Neural cell (in vitro differentiated cells): ENCODE measurements around the gene UBXN2A. TPM values are rescaled to one million over a fixed set of nuclear protein-coding genes. Genes with fewer than 3 reads are reported as not detected.

Experiments used
- H2AFZ ChIP-seq: fragments of 200-600, 300-800 bp; sonication (generic), shearing (Covaris generic); 2 replicates; pipeline ENCODE4 v1.6.0; 2014; ENCODE audit warnings: low read depth, mild to moderate bottlenecking, antibody characterized with exemption, low read length, moderate library complexity
- H3F3A ChIP-seq: fragments of 200-600 bp; shearing (Covaris generic); 2 replicates; pipeline ENCODE4 v1.6.1; 2016; ENCODE audit warnings: mild to moderate bottlenecking, moderate library complexity, mixed read lengths, antibody characterized with exemption, low read length; ENCODE audit not compliant: insufficient read depth, poor library complexity, severe bottlenecking
- H3K27ac ChIP-seq: fragments of 200-600, 300-800 bp; sonication (generic), shearing (Covaris generic); 2 replicates; pipeline ENCODE4 v1.5.1; 2014; ENCODE audit warnings: mild to moderate bottlenecking, low read length, moderate library complexity
- H3K27me3 ChIP-seq: fragments of 300-800, 200-600 bp; sonication (generic), shearing (Covaris generic); 2 replicates; pipeline ENCODE4 v1.6.0; 2014; ENCODE audit warnings: mild to moderate bottlenecking, low read depth, low read length, moderate library complexity; ENCODE audit not compliant: insufficient read depth
- H3K36me3 ChIP-seq: fragments of 300-800, 200-600 bp; sonication (generic), shearing (Covaris generic); 2 replicates; pipeline ENCODE4 v1.5.1; 2014; ENCODE audit warnings: mild to moderate bottlenecking, antibody characterized with exemption, low read length, moderate library complexity; ENCODE audit not compliant: insufficient read depth
- H3K4me2 ChIP-seq: fragments of 300-800, 200-600 bp; sonication (generic), shearing (Covaris generic); 2 replicates; pipeline ENCODE4 v1.6.0; 2014; ENCODE audit warnings: mild to moderate bottlenecking, low read length
- H3K4me3 ChIP-seq: fragments of 300-800, 200-600 bp; sonication (generic), shearing (Covaris generic); 2 replicates; pipeline ENCODE4 v1.5.1; 2014; ENCODE audit warnings: mild to moderate bottlenecking, low read length, moderate library complexity
- H3K79me2 ChIP-seq: fragments of 200-600 bp; shearing (Covaris generic); replicated peaks from 2 replicates; pipeline ENCODE4 v1.6.0; 2014; ENCODE audit warnings: mild to moderate bottlenecking, low read length, moderate library complexity; ENCODE audit not compliant: insufficient read depth
- H3K9ac ChIP-seq: fragments of 300-800, 200-600 bp; sonication (generic), shearing (Covaris generic); 2 replicates; pipeline ENCODE4 v1.6.1; 2016; ENCODE audit warnings: mild to moderate bottlenecking, low read length, mixed read lengths
- H3K9me2 ChIP-seq: fragments of 200-600 bp; shearing (Covaris generic); 2 replicates; pipeline ENCODE4 v1.6.1; 2016; ENCODE audit warnings: mild to moderate bottlenecking, low read length, mixed read lengths; ENCODE audit not compliant: insufficient read depth
- H3K9me3 ChIP-seq: fragments of 200-600, 300-800 bp; sonication (generic), shearing (Covaris generic); 2 replicates; pipeline ENCODE4 v1.6.1; 2016; ENCODE audit warnings: mild to moderate bottlenecking, mixed run types, low read length, moderate library complexity, mixed read lengths
- H4K20me1 ChIP-seq: fragments of 200-600 bp; shearing (Covaris generic); 2 replicates; pipeline ENCODE4 v1.6.1; 2016; ENCODE audit warnings: mild to moderate bottlenecking, mixed run types; ENCODE audit not compliant: insufficient read depth
- EP300 ChIP-seq: fragments of 450-650 bp; conservative IDR thresholded peaks from 2 replicates; pipeline ENCODE4 v1.6.1; 2014; ENCODE audit warnings: antibody characterized with exemption, mild to moderate bottlenecking, moderate library complexity; ENCODE audit not compliant: poor library complexity, severe bottlenecking
- EZH2 ChIP-seq: fragments of 200-600, 300-800 bp; shearing (Covaris generic), sonication (generic); IDR thresholded peaks from 2 replicates; pipeline ENCODE4 v1.6.1; 2014; ENCODE audit warnings: antibody characterized with exemption, low read length, borderline replicate concordance, mild to moderate bottlenecking; ENCODE audit not compliant: insufficient read depth, poor library complexity, severe bottlenecking
- MXI1 ChIP-seq: fragments of 450-650 bp; conservative IDR thresholded peaks from 2 replicates; pipeline ENCODE4 v1.6.1; 2014; ENCODE audit warnings: antibody characterized with exemption, mild to moderate bottlenecking; ENCODE audit not compliant: poor library complexity, severe bottlenecking
- POLR2AphosphoS5 ChIP-seq: IDR thresholded peaks from 2 replicates; pipeline ENCODE4 v1.6.1; 2012
- RAD21 ChIP-seq: fragments of 450-650 bp; conservative IDR thresholded peaks from 2 replicates; pipeline ENCODE4 v1.6.1; 2014; ENCODE audit warnings: antibody characterized with exemption, mild to moderate bottlenecking, moderate library complexity
- SMC3 ChIP-seq: fragments of 450-650 bp; conservative IDR thresholded peaks from 2 replicates; pipeline ENCODE4 v1.6.1; 2014; ENCODE audit warnings: antibody characterized with exemption, mild to moderate bottlenecking, moderate library complexity; ENCODE audit not compliant: poor library complexity
- TAF1 ChIP-seq: IDR thresholded peaks from 2 replicates; pipeline ENCODE4 v1.6.1; 2012; ENCODE audit warnings: low read depth
- polyA plus RNA-seq: library from polyadenylated mRNA; depleted of rRNA; stranded (reverse); fragments of >200 nt; gene quantifications from 2 replicates; pipeline ENCODE4 v1.2.3, GENCODE V29; 2014
- TF ChIP-seq, protein P1 (sequence below): fragments of 450-650 bp; IDR thresholded peaks from 2 replicates; pipeline ENCODE4 v1.5.1; 2014; ENCODE audit warnings: antibody characterized with exemption, mild to moderate bottlenecking, moderate library complexity; ENCODE audit not compliant: poor library complexity, severe bottlenecking
- TF ChIP-seq, protein P2 (sequence below): IDR thresholded peaks from 2 replicates; pipeline ENCODE4 v1.6.1; 2012; ENCODE audit warnings: borderline replicate concordance

The UBXN2A gene
- polyA plus RNA-seq, 1 donor from 2014 or later, result 11.0 TPM

DNA sequence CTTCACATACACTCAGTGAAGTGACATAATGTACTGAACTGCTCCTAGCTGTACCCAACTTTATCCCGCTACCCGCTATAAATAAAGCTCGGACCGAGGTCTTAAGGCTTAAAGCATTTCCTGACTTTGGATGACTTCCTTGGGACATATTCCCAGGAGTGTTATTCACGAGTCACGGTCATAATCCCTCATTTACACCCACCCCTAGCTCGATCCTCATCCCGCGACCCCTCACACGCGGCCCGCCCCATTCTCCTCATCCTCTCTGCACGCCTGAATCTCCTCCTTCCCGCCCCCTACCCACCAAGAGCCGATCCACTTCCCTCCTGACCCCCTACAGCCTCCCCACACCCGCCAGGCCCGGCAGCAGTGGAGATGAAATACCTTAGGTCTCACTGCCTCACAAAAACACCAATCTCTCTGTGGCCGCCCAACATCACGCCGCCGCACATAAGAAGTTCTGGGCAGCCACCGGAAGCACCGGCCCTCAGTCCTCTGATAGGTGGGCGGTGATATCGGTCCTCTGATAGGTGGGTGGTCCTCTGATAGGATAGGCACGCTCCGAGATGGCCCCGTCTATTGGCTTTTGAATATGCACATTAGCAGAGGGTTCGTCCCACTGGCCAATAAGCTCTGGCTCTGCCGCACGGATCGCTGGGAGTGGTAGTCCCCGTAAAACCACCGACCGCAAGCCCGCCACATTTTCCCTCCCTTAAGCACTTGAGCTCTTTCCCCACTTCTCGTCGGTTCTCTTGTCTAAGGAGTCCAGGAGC, 106.9 kb downstream of the UBXN2A start, which contains the start of gene WDCP:
Gene WDCP, minus strand, starts transcription at position 462 of the 773 bp plus-strand sequence. CDS start 7,897 bp downstream, outside the sequence.
- Histone ChIP-seq H3K4me2 (peak within 1 kb of the TSS; percentile 72), H3K79me2 (peaks cover 12% of the 10 kb centered on the region), H3K4me3 (peak within 1 kb of the TSS; percentile 75), H3K27ac (peak within 1 kb of the TSS; percentile 47), H3F3A (no peaks in the 10 kb centered on the region), H2AFZ (peak within 1 kb of the TSS; percentile 86), H3K9me2 (no peaks in the 10 kb centered on the region), H3K9ac (peak within 1 kb of the TSS; percentile 69), H4K20me1 (no peaks in the 10 kb centered on the region), H3K36me3 (no peaks in the 10 kb centered on the region), H3K9me3 (no peaks in the 10 kb centered on the region), H3K27me3 (no peaks in the 10 kb centered on the region)
- TF ChIP-seq SMC3 (no peak), TAF1 (no peak), RAD21 (peak; percentile 29), POLR2AphosphoS5 (peak; percentile 69), MXI1 (peak; percentile 96)
- TF ChIP-seq, protein P1, sequence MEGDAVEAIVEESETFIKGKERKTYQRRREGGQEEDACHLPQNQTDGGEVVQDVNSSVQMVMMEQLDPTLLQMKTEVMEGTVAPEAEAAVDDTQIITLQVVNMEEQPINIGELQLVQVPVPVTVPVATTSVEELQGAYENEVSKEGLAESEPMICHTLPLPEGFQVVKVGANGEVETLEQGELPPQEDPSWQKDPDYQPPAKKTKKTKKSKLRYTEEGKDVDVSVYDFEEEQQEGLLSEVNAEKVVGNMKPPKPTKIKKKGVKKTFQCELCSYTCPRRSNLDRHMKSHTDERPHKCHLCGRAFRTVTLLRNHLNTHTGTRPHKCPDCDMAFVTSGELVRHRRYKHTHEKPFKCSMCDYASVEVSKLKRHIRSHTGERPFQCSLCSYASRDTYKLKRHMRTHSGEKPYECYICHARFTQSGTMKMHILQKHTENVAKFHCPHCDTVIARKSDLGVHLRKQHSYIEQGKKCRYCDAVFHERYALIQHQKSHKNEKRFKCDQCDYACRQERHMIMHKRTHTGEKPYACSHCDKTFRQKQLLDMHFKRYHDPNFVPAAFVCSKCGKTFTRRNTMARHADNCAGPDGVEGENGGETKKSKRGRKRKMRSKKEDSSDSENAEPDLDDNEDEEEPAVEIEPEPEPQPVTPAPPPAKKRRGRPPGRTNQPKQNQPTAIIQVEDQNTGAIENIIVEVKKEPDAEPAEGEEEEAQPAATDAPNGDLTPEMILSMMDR, result peak; percentile 31
- TF ChIP-seq, protein P2, sequence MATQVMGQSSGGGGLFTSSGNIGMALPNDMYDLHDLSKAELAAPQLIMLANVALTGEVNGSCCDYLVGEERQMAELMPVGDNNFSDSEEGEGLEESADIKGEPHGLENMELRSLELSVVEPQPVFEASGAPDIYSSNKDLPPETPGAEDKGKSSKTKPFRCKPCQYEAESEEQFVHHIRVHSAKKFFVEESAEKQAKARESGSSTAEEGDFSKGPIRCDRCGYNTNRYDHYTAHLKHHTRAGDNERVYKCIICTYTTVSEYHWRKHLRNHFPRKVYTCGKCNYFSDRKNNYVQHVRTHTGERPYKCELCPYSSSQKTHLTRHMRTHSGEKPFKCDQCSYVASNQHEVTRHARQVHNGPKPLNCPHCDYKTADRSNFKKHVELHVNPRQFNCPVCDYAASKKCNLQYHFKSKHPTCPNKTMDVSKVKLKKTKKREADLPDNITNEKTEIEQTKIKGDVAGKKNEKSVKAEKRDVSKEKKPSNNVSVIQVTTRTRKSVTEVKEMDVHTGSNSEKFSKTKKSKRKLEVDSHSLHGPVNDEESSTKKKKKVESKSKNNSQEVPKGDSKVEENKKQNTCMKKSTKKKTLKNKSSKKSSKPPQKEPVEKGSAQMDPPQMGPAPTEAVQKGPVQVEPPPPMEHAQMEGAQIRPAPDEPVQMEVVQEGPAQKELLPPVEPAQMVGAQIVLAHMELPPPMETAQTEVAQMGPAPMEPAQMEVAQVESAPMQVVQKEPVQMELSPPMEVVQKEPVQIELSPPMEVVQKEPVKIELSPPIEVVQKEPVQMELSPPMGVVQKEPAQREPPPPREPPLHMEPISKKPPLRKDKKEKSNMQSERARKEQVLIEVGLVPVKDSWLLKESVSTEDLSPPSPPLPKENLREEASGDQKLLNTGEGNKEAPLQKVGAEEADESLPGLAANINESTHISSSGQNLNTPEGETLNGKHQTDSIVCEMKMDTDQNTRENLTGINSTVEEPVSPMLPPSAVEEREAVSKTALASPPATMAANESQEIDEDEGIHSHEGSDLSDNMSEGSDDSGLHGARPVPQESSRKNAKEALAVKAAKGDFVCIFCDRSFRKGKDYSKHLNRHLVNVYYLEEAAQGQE, result no peak

DNA sequence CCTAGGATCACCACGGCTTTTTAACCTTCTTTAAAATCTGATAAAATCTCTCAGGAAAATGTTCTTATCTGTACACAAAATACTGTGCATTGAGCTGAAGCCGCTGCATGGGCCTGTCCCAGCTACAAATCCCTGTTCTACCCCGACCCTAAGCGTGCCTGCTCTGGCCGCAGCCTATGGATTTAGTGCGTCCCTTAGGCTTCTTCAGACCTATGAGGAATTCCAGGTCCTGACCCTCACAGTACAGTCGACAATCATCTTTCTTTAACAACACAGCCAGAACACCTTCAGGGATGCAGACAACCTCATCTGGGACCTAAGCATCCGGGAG, 107.4 kb downstream of the UBXN2A start:
- Histone ChIP-seq H3K27ac (no peak overlapping the region), H3K36me3 (no peaks in the 10 kb centered on the region), H4K20me1 (no peaks in the 10 kb centered on the region), H3K27me3 (no peaks in the 10 kb centered on the region), H3K4me3 (peak overlapping the region; percentile 75), H3K9ac (no peak overlapping the region), H3K4me2 (no peak overlapping the region), H2AFZ (peak overlapping the region; percentile 53), H3K9me2 (no peaks in the 10 kb centered on the region), H3K79me2 (peaks cover 12% of the 10 kb centered on the region), H3K9me3 (no peaks in the 10 kb centered on the region), H3F3A (no peaks in the 10 kb centered on the region)
- TF ChIP-seq EZH2 (no peak), EP300 (no peak), POLR2AphosphoS5 (no peak), MXI1 (no peak), SMC3 (no peak), RAD21 (no peak), TAF1 (no peak)
- TF ChIP-seq, protein P2, result no peak
- TF ChIP-seq, protein P1, result no peak
